ENCODE results near the gene RHOT2.
A peak's percentile ranks its signal among the peaks of the same experiment; 100 is the strongest.

Gene RHOT2

GRCh38 chr16:676565-676902 is 8.6 kb downstream of the RHOT2 start:
- no peak for DNase-seq
- H3K9me3 ChIP-seq (ENCODE audit: control insufficient read depth, low read length), result no peaks in the 10 kb centered on the region
- H3K4me1 ChIP-seq (ENCODE audit: control insufficient read depth, insufficient read depth, low read length, poor library complexity, severe bottlenecking), result peaks cover 35% of the 10 kb centered on the region
- no peak overlapping the region for H3K27ac ChIP-seq (ENCODE audit: insufficient read depth, low read length, poor library complexity, severe bottlenecking)
- H3K27me3 ChIP-seq (replicated peaks; ENCODE audit: control insufficient read depth, insufficient read depth, low read length, poor library complexity, severe bottlenecking), result no peaks in the 10 kb centered on the region
- peaks cover 26% of the 10 kb centered on the region for H3K36me3 ChIP-seq (ENCODE audit: control insufficient read depth, insufficient read depth, low read length)
- H3K4me3 ChIP-seq (ENCODE audit: insufficient read depth, low read depth, low read length, poor library complexity, severe bottlenecking), result no peak overlapping the region

GRCh38 chr16:676913-677312 is 9.0 kb downstream of the RHOT2 start:
- Histone ChIP-seq H3K27ac (ENCODE audit: insufficient read depth, low read length, poor library complexity, severe bottlenecking) (no peak overlapping the region), H3K27me3 (replicated peaks; ENCODE audit: control insufficient read depth, insufficient read depth, low read length, poor library complexity, severe bottlenecking) (no peaks in the 10 kb centered on the region), H3K4me3 (ENCODE audit: insufficient read depth, low read depth, low read length, poor library complexity, severe bottlenecking) (no peak overlapping the region), H3K36me3 (ENCODE audit: control insufficient read depth, insufficient read depth, low read length) (peaks cover 26% of the 10 kb centered on the region), H3K9me3 (ENCODE audit: control insufficient read depth, low read length) (no peaks in the 10 kb centered on the region), H3K4me1 (ENCODE audit: control insufficient read depth, insufficient read depth, low read length, poor library complexity, severe bottlenecking) (peaks cover 35% of the 10 kb centered on the region)
- DNase-seq, result peak in 2 of 3 donors; percentile 28 to 40

- no peaks in the 10 kb centered on the region for H3K9me3 ChIP-seq (ENCODE audit: control insufficient read depth, low read length)
- H3K27me3 ChIP-seq (replicated peaks; ENCODE audit: control insufficient read depth, insufficient read depth, low read length, poor library complexity, severe bottlenecking), result no peaks in the 10 kb centered on the region
- no peak overlapping the region for H3K27ac ChIP-seq (ENCODE audit: insufficient read depth, low read length, poor library complexity, severe bottlenecking)
- H3K4me3 ChIP-seq (ENCODE audit: insufficient read depth, low read depth, low read length, poor library complexity, severe bottlenecking), result no peak overlapping the region
- DNase-seq, result no peak
- H3K4me1 ChIP-seq (ENCODE audit: control insufficient read depth, insufficient read depth, low read length, poor library complexity, severe bottlenecking), result peaks cover 35% of the 10 kb centered on the region
- peaks cover 23% of the 10 kb centered on the region for H3K36me3 ChIP-seq (ENCODE audit: control insufficient read depth, insufficient read depth, low read length)
These were observed 9.6 kb downstream of the RHOT2 start for GRCh38 chr16:677316-678190.

GRCh38 chr16:678209-678857 is 10.4 kb downstream of the RHOT2 start:
- Histone ChIP-seq H3K4me1 (ENCODE audit: control insufficient read depth, insufficient read depth, low read length, poor library complexity, severe bottlenecking) (peaks cover 42% of the 10 kb centered on the region), H3K9me3 (ENCODE audit: control insufficient read depth, low read length) (no peaks in the 10 kb centered on the region), H3K27ac (ENCODE audit: insufficient read depth, low read length, poor library complexity, severe bottlenecking) (no peak overlapping the region), H3K27me3 (replicated peaks; ENCODE audit: control insufficient read depth, insufficient read depth, low read length, poor library complexity, severe bottlenecking) (no peaks in the 10 kb centered on the region), H3K4me3 (ENCODE audit: insufficient read depth, low read depth, low read length, poor library complexity, severe bottlenecking) (no peak overlapping the region), H3K36me3 (ENCODE audit: control insufficient read depth, insufficient read depth, low read length) (peaks cover 16% of the 10 kb centered on the region)
- no peak for DNase-seq

- peak; percentile 29 to 50 (median 34) for DNase-seq
- H3K9me3 ChIP-seq (ENCODE audit: control insufficient read depth, low read length), result no peaks in the 10 kb centered on the region
- peaks cover 10% of the 10 kb centered on the region for H3K36me3 ChIP-seq (ENCODE audit: control insufficient read depth, insufficient read depth, low read length)
- H3K27ac ChIP-seq (ENCODE audit: insufficient read depth, low read length, poor library complexity, severe bottlenecking), result peak overlapping the region; percentile 53
- H3K27me3 ChIP-seq (replicated peaks; ENCODE audit: control insufficient read depth, insufficient read depth, low read length, poor library complexity, severe bottlenecking), result no peaks in the 10 kb centered on the region
- peak overlapping the region; percentile 49 for H3K4me3 ChIP-seq (ENCODE audit: insufficient read depth, low read depth, low read length, poor library complexity, severe bottlenecking)
- peaks cover 47% of the 10 kb centered on the region for H3K4me1 ChIP-seq (ENCODE audit: control insufficient read depth, insufficient read depth, low read length, poor library complexity, severe bottlenecking)
These were observed 11.2 kb downstream of the RHOT2 start for GRCh38 chr16:678858-679813.

GRCh38 chr16:679814-680624 is 12.1 kb downstream of the RHOT2 start, which contains the start of gene STUB1:
STUB1 (plus strand) TSS chr16:680410; CDS start chr16:680526, 116 bp downstream.
- DNase-seq, result peak; percentile 78 to 84 (median 83)
- peaks cover 10% of the 10 kb centered on the region for H3K36me3 ChIP-seq (ENCODE audit: control insufficient read depth, insufficient read depth, low read length)
- no peaks in the 10 kb centered on the region for H3K27me3 ChIP-seq (replicated peaks; ENCODE audit: control insufficient read depth, insufficient read depth, low read length, poor library complexity, severe bottlenecking)
- H3K4me1 ChIP-seq (ENCODE audit: control insufficient read depth, insufficient read depth, low read length, poor library complexity, severe bottlenecking), result peaks cover 52% of the 10 kb centered on the region
- H3K27ac ChIP-seq (ENCODE audit: insufficient read depth, low read length, poor library complexity, severe bottlenecking), result peak within 1 kb of the TSS; percentile 67
- H3K4me3 ChIP-seq (ENCODE audit: insufficient read depth, low read depth, low read length, poor library complexity, severe bottlenecking), result peak within 1 kb of the TSS; percentile 65
- no peaks in the 10 kb centered on the region for H3K9me3 ChIP-seq (ENCODE audit: control insufficient read depth, low read length)

- no peaks in the 10 kb centered on the region for H3K27me3 ChIP-seq (replicated peaks; ENCODE audit: control insufficient read depth, insufficient read depth, low read length, poor library complexity, severe bottlenecking)
- peaks cover 10% of the 10 kb centered on the region for H3K36me3 ChIP-seq (ENCODE audit: control insufficient read depth, insufficient read depth, low read length)
- peak overlapping the region; percentile 65 for H3K4me3 ChIP-seq (ENCODE audit: insufficient read depth, low read depth, low read length, poor library complexity, severe bottlenecking)
- H3K4me1 ChIP-seq (ENCODE audit: control insufficient read depth, insufficient read depth, low read length, poor library complexity, severe bottlenecking), result peaks cover 54% of the 10 kb centered on the region
- DNase-seq, result no peak
- H3K9me3 ChIP-seq (ENCODE audit: control insufficient read depth, low read length), result no peaks in the 10 kb centered on the region
- H3K27ac ChIP-seq (ENCODE audit: insufficient read depth, low read length, poor library complexity, severe bottlenecking), result peak overlapping the region; percentile 67
These were observed 12.7 kb downstream of the RHOT2 start for GRCh38 chr16:680625-680945.

- H3K27me3 ChIP-seq (replicated peaks; ENCODE audit: control insufficient read depth, insufficient read depth, low read length, poor library complexity, severe bottlenecking), result no peaks in the 10 kb centered on the region
- no peak for DNase-seq
- peak overlapping the region; percentile 65 for H3K4me3 ChIP-seq (ENCODE audit: insufficient read depth, low read depth, low read length, poor library complexity, severe bottlenecking)
- peaks cover 12% of the 10 kb centered on the region for H3K36me3 ChIP-seq (ENCODE audit: control insufficient read depth, insufficient read depth, low read length)
- peaks cover 53% of the 10 kb centered on the region for H3K4me1 ChIP-seq (ENCODE audit: control insufficient read depth, insufficient read depth, low read length, poor library complexity, severe bottlenecking)
- peak overlapping the region; percentile 67 for H3K27ac ChIP-seq (ENCODE audit: insufficient read depth, low read length, poor library complexity, severe bottlenecking)
- no peaks in the 10 kb centered on the region for H3K9me3 ChIP-seq (ENCODE audit: control insufficient read depth, low read length)
These were observed 13.2 kb downstream of the RHOT2 start for GRCh38 chr16:680967-681745.

All from effector memory CD4-positive, alpha-beta T cell (primary cell).